Neural crest cell (in vitro differentiated cells): ENCODE data around the gene CBR3. TPM values are rescaled to one million over a fixed set of nuclear protein-coding genes. Genes with fewer than 3 reads are reported as not detected.

Source experiments
- DNase-seq: peaks from one replicate; pipeline ENCODE4 v3.0.0; 2021; ENCODE audit warnings: low read depth, mixed read lengths, low spot score
- H3K27ac Mint-ChIP-seq: one replicate; pipeline ENCODE4 v1.8.0; 2021; ENCODE audit warnings: mild to moderate bottlenecking, mixed read lengths; ENCODE audit not compliant: unreplicated experiment
- H3K27me3 Mint-ChIP-seq: 2 replicates; pipeline ENCODE4 v1.8.0; 2021; ENCODE audit warnings: low read depth, mild to moderate bottlenecking, mixed read lengths
- H3K36me3 Mint-ChIP-seq: 2 replicates; pipeline ENCODE4 v1.8.0; 2021; ENCODE audit warnings: low read depth, mild to moderate bottlenecking, mixed read lengths
- H3K4me1 Mint-ChIP-seq: 2 replicates; pipeline ENCODE4 v1.8.0; 2021; ENCODE audit warnings: mixed read lengths
- H3K4me3 Mint-ChIP-seq: one replicate; pipeline ENCODE4 v1.8.0; 2021; ENCODE audit warnings: mild to moderate bottlenecking, mixed read lengths
- H3K9me3 Mint-ChIP-seq: 2 replicates; pipeline ENCODE4 v1.8.0; 2021; ENCODE audit warnings: mixed read lengths
- total RNA-seq: library from RNA; stranded (reverse); gene quantifications from 2 replicates; pipeline ENCODE4 v1.2.1, GENCODE V29; 2021
- TF ChIP-seq, protein P1 (sequence below): fragments of 200-600 bp; sonication (generic); conservative IDR thresholded peaks from 2 replicates; pipeline ENCODE4 v1.5.0; 2021; ENCODE audit warnings: antibody characterized with exemption, mild to moderate bottlenecking

CBR3 gene
- total RNA-seq, 1 donor from 2014 or later, result 2.8 TPM

GRCh38 chr21:36111238-36111637 is 23.6 kb upstream of the CBR3 start:
- peaks cover 10% of the 10 kb centered on the region for H3K4me1 Mint-ChIP-seq
- H3K27me3 Mint-ChIP-seq, result peaks cover 28% of the 10 kb centered on the region
- H3K9me3 Mint-ChIP-seq, result peaks cover 3% of the 10 kb centered on the region
- TF ChIP-seq, protein P1, sequence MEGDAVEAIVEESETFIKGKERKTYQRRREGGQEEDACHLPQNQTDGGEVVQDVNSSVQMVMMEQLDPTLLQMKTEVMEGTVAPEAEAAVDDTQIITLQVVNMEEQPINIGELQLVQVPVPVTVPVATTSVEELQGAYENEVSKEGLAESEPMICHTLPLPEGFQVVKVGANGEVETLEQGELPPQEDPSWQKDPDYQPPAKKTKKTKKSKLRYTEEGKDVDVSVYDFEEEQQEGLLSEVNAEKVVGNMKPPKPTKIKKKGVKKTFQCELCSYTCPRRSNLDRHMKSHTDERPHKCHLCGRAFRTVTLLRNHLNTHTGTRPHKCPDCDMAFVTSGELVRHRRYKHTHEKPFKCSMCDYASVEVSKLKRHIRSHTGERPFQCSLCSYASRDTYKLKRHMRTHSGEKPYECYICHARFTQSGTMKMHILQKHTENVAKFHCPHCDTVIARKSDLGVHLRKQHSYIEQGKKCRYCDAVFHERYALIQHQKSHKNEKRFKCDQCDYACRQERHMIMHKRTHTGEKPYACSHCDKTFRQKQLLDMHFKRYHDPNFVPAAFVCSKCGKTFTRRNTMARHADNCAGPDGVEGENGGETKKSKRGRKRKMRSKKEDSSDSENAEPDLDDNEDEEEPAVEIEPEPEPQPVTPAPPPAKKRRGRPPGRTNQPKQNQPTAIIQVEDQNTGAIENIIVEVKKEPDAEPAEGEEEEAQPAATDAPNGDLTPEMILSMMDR, result no peak
- H3K36me3 Mint-ChIP-seq, result no peaks in the 10 kb centered on the region
- no peak overlapping the region for H3K27ac Mint-ChIP-seq
- no peak overlapping the region for H3K4me3 Mint-ChIP-seq
- no peak for DNase-seq

- H3K4me3 Mint-ChIP-seq, result no peak overlapping the region
- H3K27me3 Mint-ChIP-seq, result peaks cover 6% of the 10 kb centered on the region
- DNase-seq, result no peak
- no peaks in the 10 kb centered on the region for H3K9me3 Mint-ChIP-seq
- TF ChIP-seq, protein P1, result no peak
- no peak overlapping the region for H3K27ac Mint-ChIP-seq
- H3K4me1 Mint-ChIP-seq, result peaks cover 10% of the 10 kb centered on the region
- H3K36me3 Mint-ChIP-seq, result no peaks in the 10 kb centered on the region
Measured at GRCh38 chr21:36113647-36114428, 21.0 kb upstream of the CBR3 start.

DNA sequence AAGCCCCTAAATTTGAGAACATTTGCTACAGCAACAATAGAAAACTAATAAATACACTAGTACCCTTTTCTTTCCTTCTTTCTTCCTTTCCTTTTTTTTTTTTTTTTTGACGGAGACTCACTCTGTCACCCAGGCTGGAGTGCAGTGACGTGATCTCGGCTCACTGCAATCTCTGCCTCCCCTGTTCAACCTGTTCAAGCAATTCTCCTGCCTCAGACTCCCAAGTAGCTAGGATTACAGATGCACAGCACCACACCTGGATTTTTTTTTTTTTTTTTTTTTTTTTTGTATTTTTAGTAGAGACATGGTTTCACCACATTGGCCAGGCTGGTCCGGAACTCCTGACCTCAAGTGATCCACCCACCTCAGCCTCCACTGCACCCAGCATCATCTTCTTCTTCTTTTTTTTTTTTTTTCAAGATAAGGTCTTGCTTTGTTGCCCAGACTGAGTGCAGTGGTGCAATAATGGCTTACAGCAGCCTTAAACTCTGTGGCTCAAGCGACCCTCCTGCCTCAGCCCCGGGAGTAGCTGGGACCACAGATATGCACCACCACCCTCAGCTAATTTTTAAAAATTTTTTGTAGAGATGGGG is 19.6 kb upstream of the CBR3 start:
- Mint-ChIP-seq H3K27me3 (no peaks in the 10 kb centered on the region), H3K9me3 (no peaks in the 10 kb centered on the region), H3K36me3 (no peaks in the 10 kb centered on the region), H3K4me3 (no peak overlapping the region), H3K4me1 (peaks cover 10% of the 10 kb centered on the region), H3K27ac (no peak overlapping the region)
- DNase-seq, result no peak
- TF ChIP-seq, protein P1, result no peak

GRCh38 chr21:36117286-36117741 is 17.6 kb upstream of the CBR3 start:
- TF ChIP-seq, protein P1, result no peak
- H3K36me3 Mint-ChIP-seq, result no peaks in the 10 kb centered on the region
- H3K27ac Mint-ChIP-seq, result no peak overlapping the region
- peaks cover 10% of the 10 kb centered on the region for H3K4me1 Mint-ChIP-seq
- no peak for DNase-seq
- H3K9me3 Mint-ChIP-seq, result no peaks in the 10 kb centered on the region
- no peaks in the 10 kb centered on the region for H3K27me3 Mint-ChIP-seq
- no peak overlapping the region for H3K4me3 Mint-ChIP-seq

DNA sequence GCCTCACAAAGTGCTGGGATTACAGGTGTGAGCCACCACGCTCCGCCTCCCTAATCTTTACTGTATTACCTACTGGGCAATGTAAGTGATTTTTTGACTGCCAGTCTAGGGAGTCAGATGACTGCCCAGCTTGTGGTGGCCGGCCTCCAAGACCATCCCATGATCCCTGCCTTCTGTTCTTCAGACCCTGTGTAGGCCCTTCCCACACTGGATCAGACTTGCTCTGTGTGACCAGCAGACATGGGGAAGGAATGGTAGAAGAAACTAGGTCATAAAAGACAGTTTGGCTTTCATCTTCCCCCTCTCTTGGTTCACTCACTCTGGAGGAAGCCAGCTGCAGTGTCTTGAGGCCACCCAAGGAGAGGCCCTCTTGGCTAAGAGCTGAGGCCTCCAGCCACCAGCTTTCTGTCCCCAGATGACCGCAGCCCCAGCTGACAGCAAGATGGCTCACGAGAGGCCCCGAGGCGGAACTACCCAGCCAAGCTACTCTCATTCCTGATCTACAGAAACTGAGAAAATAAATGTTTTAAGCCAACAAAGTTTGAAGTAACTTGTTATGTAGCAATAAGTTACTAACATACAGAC is 14.5 kb upstream of the CBR3 start:
- Mint-ChIP-seq H3K27me3 (no peaks in the 10 kb centered on the region), H3K4me3 (no peak overlapping the region), H3K36me3 (no peaks in the 10 kb centered on the region), H3K27ac (no peak overlapping the region), H3K9me3 (no peaks in the 10 kb centered on the region), H3K4me1 (no peaks in the 10 kb centered on the region)
- TF ChIP-seq, protein P1, result no peak
- DNase-seq, result no peak
